Measurements from ENCODE around the gene MORN1. TPM values are rescaled to one million over a fixed set of nuclear protein-coding genes. Genes with fewer than 3 reads are reported as not detected.
A peak's percentile ranks its signal among the peaks of the same experiment; 100 is the strongest.

MORN1 gene
- total RNA-seq, 1 donor from 2014 or later: 5.0 TPM

- intact Hi-C loops (cut with DNase I): no loop called here
- no peak for ATAC-seq (ENCODE audit: poor library complexity)
- no peak for DNase-seq
Observed at GRCh38 chr1:2294033-2294724, 97.2 kb downstream of the MORN1 start.

GRCh38 chr1:2292725-2293450 lies 98.5 kb downstream of the MORN1 start:
- DNase-seq: no peak
- ATAC-seq (ENCODE audit: poor library complexity): no peak
- intact Hi-C loops (cut with DNase I): no loop called here

GRCh38 chr1:2291577-2291976 lies 99.8 kb downstream of the MORN1 start:
- no peak for ATAC-seq (ENCODE audit: poor library complexity)
- intact Hi-C loops (cut with DNase I): no loop called here

GRCh38 chr1:2290595-2291510 lies 100.5 kb downstream of the MORN1 start:
- intact Hi-C loops (cut with DNase I): no loop called here
- DNase-seq: peak; percentile 91
- ATAC-seq (ENCODE audit: poor library complexity): peak; percentile 77

More at GRCh38 chr1:2291577-2291976, 99.8 kb downstream of the MORN1 start:
- DNase-seq: no peak

GRCh38 chr1:2290171-2290578 lies 101.2 kb downstream of the MORN1 start:
- peak; percentile 13 for ATAC-seq (ENCODE audit: poor library complexity)
- intact Hi-C loops (cut with DNase I): no loop called here

GRCh38 chr1:2289607-2290006 lies 101.7 kb downstream of the MORN1 start:
- no peak for ATAC-seq (ENCODE audit: poor library complexity)
- DNase-seq: no peak
- intact Hi-C loops (cut with DNase I): no loop called here

More at GRCh38 chr1:2290171-2290578, 101.2 kb downstream of the MORN1 start:
- DNase-seq: no peak

GRCh38 chr1:2288816-2289536 lies 102.4 kb downstream of the MORN1 start:
- DNase-seq (no peak), ATAC-seq (ENCODE audit: poor library complexity) (no peak)
- intact Hi-C loops (cut with DNase I): no loop called here

- DNase-seq (no peak), ATAC-seq (ENCODE audit: poor library complexity) (no peak)
- intact Hi-C loops (cut with DNase I): no loop called here
Observed at GRCh38 chr1:2288311-2288710, 103.0 kb downstream of the MORN1 start.

GRCh38 chr1:2287649-2288048 lies 103.7 kb downstream of the MORN1 start:
- ATAC-seq (ENCODE audit: poor library complexity): no peak
- intact Hi-C loops (cut with DNase I): no loop called here

GRCh38 chr1:2286923-2287322 lies 104.4 kb downstream of the MORN1 start:
- ATAC-seq (ENCODE audit: poor library complexity) (no peak), DNase-seq (no peak)
- intact Hi-C loops (cut with DNase I): no loop called here

More at GRCh38 chr1:2287649-2288048, 103.7 kb downstream of the MORN1 start:
- DNase-seq: no peak

GRCh38 chr1:2284932-2285331 lies 106.4 kb downstream of the MORN1 start:
- intact Hi-C loops (cut with DNase I): no loop called here
- DNase-seq (peak; percentile 26), ATAC-seq (ENCODE audit: poor library complexity) (no peak)

- peak; percentile 19 for ATAC-seq (ENCODE audit: poor library complexity)
- peak; percentile 28 for DNase-seq
- intact Hi-C loops (cut with DNase I): no loop called here
Observed at GRCh38 chr1:2283991-2284895, 107.1 kb downstream of the MORN1 start.

- intact Hi-C loops (cut with DNase I): no loop called here
- DNase-seq (peak; percentile 36), ATAC-seq (ENCODE audit: poor library complexity) (no peak)
Observed at GRCh38 chr1:2283371-2283990, 107.9 kb downstream of the MORN1 start.

GRCh38 chr1:2282556-2283270 lies 108.6 kb downstream of the MORN1 start:
- ATAC-seq (ENCODE audit: poor library complexity) (no peak), DNase-seq (peak; percentile 34)
- intact Hi-C loops (cut with DNase I): no loop called here

- intact Hi-C loops (cut with DNase I): no loop called here
- DNase-seq: peak; percentile 27
- ATAC-seq (ENCODE audit: poor library complexity): no peak
Observed at GRCh38 chr1:2279817-2280216, 111.5 kb downstream of the MORN1 start.

- DNase-seq (peak; percentile 80), ATAC-seq (ENCODE audit: poor library complexity) (peak; percentile 45)
- intact Hi-C loops (cut with DNase I): no loop called here
Observed at GRCh38 chr1:2279210-2279639, 112.1 kb downstream of the MORN1 start.

All from Right ventricle myocardium superior (tissue), 1 donor.